ENCODE results near the gene SH2D6. TPM values are rescaled to one million over a fixed set of nuclear protein-coding genes. Genes with fewer than 3 reads are reported as not detected.

The SH2D6 gene
- total and polyA plus RNA-seq, 10 donors, result 0.20 to 0.94 TPM; not detected in 8

GRCh38 chr2:85434696-85435095 lies 16.2 kb downstream of the SH2D6 start:
- H3K4me3 ChIP-seq, result no peak overlapping the region
- 39 to 64% (median 45%) methylated on average over 4 to 8 of the region's 8 CpGs for WGBS, 5 donors
- no peak for DNase-seq
- intact Hi-C loops (cut with DNase I; ENCODE audit: low total_unique reads), result no loop called here
- TF ChIP-seq CTCF (IDR thresholded peaks at IDR 0.05 in 8 of 11, conservative IDR thresholded peaks at IDR 0.05 in 3 of 11), result no peak
- TF ChIP-seq POLR2A (IDR thresholded peaks at IDR 0.05), result no peak
- no peak for TF ChIP-seq POLR2AphosphoS5 (IDR thresholded peaks at IDR 0.05)
- H3K4me1 ChIP-seq, result peaks cover 14 to 65% (median 44%) of the 10 kb centered on the region in 6 donors
- H3K9me3 ChIP-seq, result no peaks in the 10 kb centered on the region
- H3K27me3 ChIP-seq (replicated peaks in 1 of 7), result no peaks in the 10 kb centered on the region
- H3K36me3 ChIP-seq, result no peaks in the 10 kb centered on the region
- peak overlapping the region in 3 of 8 donors; percentile 55 to 98 (median 97) for H3K27ac ChIP-seq

- TF ChIP-seq CTCF (IDR thresholded peaks at IDR 0.05 in 8 of 11, conservative IDR thresholded peaks at IDR 0.05 in 3 of 11), result no peak
- TF ChIP-seq POLR2AphosphoS5 (IDR thresholded peaks at IDR 0.05), result no peak
- no peak for TF ChIP-seq POLR2A (IDR thresholded peaks at IDR 0.05)
- WGBS, 5 donors, result 77 to 91% (median 87%) methylated on average over 13 to 21 of the region's 21 CpGs
- H3K4me1 ChIP-seq, result peaks cover 14 to 69% (median 44%) of the 10 kb centered on the region in 6 donors
- intact Hi-C loops (cut with DNase I; ENCODE audit: low total_unique reads), result no loop called here
- H3K36me3 ChIP-seq, result no peaks in the 10 kb centered on the region
- H3K27me3 ChIP-seq (replicated peaks in 1 of 7), result no peaks in the 10 kb centered on the region
- H3K9me3 ChIP-seq, result no peaks in the 10 kb centered on the region
- H3K4me3 ChIP-seq, result no peak overlapping the region
- H3K27ac ChIP-seq, result peak overlapping the region in 3 of 8 donors; percentile 97 to 98 (median 98)
- DNase-seq, result no peak
These were observed 16.9 kb downstream of the SH2D6 start for GRCh38 chr2:85435220-85435958.

DNA sequence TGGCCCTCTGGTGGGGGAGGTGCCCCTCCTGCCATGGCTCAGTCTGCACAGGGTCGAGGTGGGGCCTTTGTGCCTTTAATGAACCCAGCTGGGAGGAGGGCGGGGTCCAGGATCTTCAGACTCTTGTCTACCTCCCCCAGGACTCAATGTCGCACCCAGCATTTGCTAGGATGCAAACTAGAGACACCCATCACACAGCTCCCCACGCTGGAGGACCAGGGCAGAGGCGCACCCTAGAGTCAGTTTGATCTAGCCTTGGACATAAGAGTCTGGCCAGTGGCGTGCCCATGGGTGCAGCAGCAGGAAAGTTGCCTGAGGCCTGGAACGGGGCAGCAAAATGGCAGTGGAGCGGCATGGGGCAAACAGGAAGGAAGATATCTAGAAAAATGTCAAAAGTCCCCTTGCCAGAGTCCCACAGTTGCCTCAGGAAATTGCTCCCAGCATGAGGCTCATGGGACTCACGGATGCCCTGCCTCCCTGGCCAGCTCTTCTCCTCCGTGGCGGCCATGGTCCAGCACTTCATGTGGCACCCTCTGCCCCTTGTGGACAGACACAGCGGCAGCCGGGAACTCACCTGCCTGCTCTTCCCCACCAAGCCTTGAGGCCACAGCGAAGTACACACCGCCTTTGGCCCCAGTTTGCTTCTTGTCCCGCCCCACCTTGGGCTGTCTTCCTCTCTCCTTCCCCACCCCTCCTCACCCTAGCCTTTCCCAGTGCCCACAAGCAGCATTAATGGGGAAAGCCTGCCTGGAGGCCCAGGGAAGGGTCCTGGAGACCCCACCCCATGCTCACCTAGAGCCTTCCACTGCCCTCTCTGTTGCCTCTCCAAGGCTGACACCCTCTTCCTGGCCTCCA lies 17.7 kb downstream of the SH2D6 start:
- no peak for DNase-seq
- WGBS, 5 donors, result 83 to 96% (median 88%) methylated on average over 16 of the region's 16 CpGs
- intact Hi-C loops (cut with DNase I; ENCODE audit: low total_unique reads), result no loop called here
- Histone ChIP-seq H3K36me3 (no peaks in the 10 kb centered on the region), H3K9me3 (no peaks in the 10 kb centered on the region), H3K4me3 (peak overlapping the region in 1 of 8 donors; percentile 74), H3K27me3 (replicated peaks in 1 of 7) (no peaks in the 10 kb centered on the region), H3K27ac (peak overlapping the region; percentile 87 to 98 (median 96)), H3K4me1 (peaks cover 14 to 69% (median 44%) of the 10 kb centered on the region in 6 donors)
- TF ChIP-seq POLR2A (IDR thresholded peaks at IDR 0.05), result no peak
- no peak for TF ChIP-seq POLR2AphosphoS5 (IDR thresholded peaks at IDR 0.05)
- TF ChIP-seq CTCF (IDR thresholded peaks at IDR 0.05 in 8 of 11, conservative IDR thresholded peaks at IDR 0.05 in 3 of 11), result no peak
